GM19023 (cell line): ENCODE measurements around the gene FGF1.

ENCODE experiments used
- ATAC-seq: cut with Tn5 transposase; IDR thresholded peaks from one replicate; pipeline ENCODE4 v1.9.1; 2021; ENCODE audit warnings: mild to moderate bottlenecking, moderate library complexity; ENCODE audit not compliant: unreplicated experiment

Gene FGF1

GRCh38 chr5:142615948-142616347 lies 69.9 kb downstream of the FGF1 start:
- no peak for ATAC-seq

GRCh38 chr5:142614054-142614453 lies 71.8 kb downstream of the FGF1 start:
- ATAC-seq, result no peak

- ATAC-seq, result no peak
These were observed 72.6 kb downstream of the FGF1 start for GRCh38 chr5:142613271-142613671.

GRCh38 chr5:142612494-142613270 lies 73.2 kb downstream of the FGF1 start:
- no peak for ATAC-seq

GRCh38 chr5:142611154-142611553 lies 74.7 kb downstream of the FGF1 start:
- peak; percentile 77 for ATAC-seq

- ATAC-seq, result no peak
These were observed 75.5 kb downstream of the FGF1 start for GRCh38 chr5:142610176-142611001.

GRCh38 chr5:142609142-142609541 lies 76.7 kb downstream of the FGF1 start:
- ATAC-seq, result no peak

- ATAC-seq, result no peak
These were observed 77.8 kb downstream of the FGF1 start for GRCh38 chr5:142608081-142608480.

- no peak for ATAC-seq
These were observed 80.3 kb downstream of the FGF1 start for GRCh38 chr5:142605611-142606010.

- ATAC-seq, result no peak
These were observed 83.1 kb downstream of the FGF1 start for GRCh38 chr5:142602720-142603245.

GRCh38 chr5:142601432-142601831 lies 84.5 kb downstream of the FGF1 start:
- no peak for ATAC-seq

- ATAC-seq, result no peak
These were observed 85.1 kb downstream of the FGF1 start for GRCh38 chr5:142600611-142601358.

GRCh38 chr5:142600092-142600491 lies 85.8 kb downstream of the FGF1 start:
- no peak for ATAC-seq

GRCh38 chr5:142598338-142598700 lies 87.6 kb downstream of the FGF1 start:
- no peak for ATAC-seq

GRCh38 chr5:142597546-142598337 lies 88.1 kb downstream of the FGF1 start:
- no peak for ATAC-seq

- ATAC-seq, result no peak
These were observed 88.9 kb downstream of the FGF1 start for GRCh38 chr5:142597025-142597424.

GRCh38 chr5:142592365-142592764 lies 93.5 kb downstream of the FGF1 start:
- ATAC-seq, result no peak

GRCh38 chr5:142590451-142591231 lies 95.2 kb downstream of the FGF1 start:
- ATAC-seq, result no peak

GRCh38 chr5:142589720-142590119 lies 96.2 kb downstream of the FGF1 start:
- no peak for ATAC-seq
